Natural killer cell (primary cell): ENCODE measurements around the gene GMCL2. TPM values are rescaled to one million over a fixed set of nuclear protein-coding genes. Genes with fewer than 3 reads are reported as not detected.

Experiments
- ATAC-seq, 3 donors: fragments of 150-1000 bp in 2 of 3; fragments of 200-7000 bp in 1 of 3; cut with Tn5 transposase; 1 replicate in 1 of 3; 2 replicates in 2 of 3; pipeline ENCODE4 v1.10.0; 2021; ENCODE audit warnings: mild to moderate bottlenecking in 2 of 3, moderate library complexity in 2 of 3
- DNase-seq, 2 donors: peaks; one replicate each; pipeline versions ENCODE4 v3.0.0 to v3.0.0-alpha.2; 2013 to 2021; ENCODE audit warnings: mixed read lengths in 1 of 2
- H3K27ac ChIP-seq: one replicate; pipeline ENCODE4 v1.5.1; 2013; ENCODE audit warnings: mild to moderate bottlenecking, low read length
- H3K27me3 ChIP-seq: one replicate; pipeline ENCODE4 v1.6.1; 2013; ENCODE audit warnings: low read length; ENCODE audit not compliant: control insufficient read depth, insufficient read depth
- H3K36me3 ChIP-seq: one replicate; pipeline ENCODE4 v1.6.1; 2013; ENCODE audit warnings: low read length; ENCODE audit not compliant: control insufficient read depth, insufficient read depth
- H3K4me1 ChIP-seq: one replicate; pipeline ENCODE4 v1.6.1; 2013; ENCODE audit warnings: low read length; ENCODE audit not compliant: control insufficient read depth, insufficient read depth
- H3K4me3 ChIP-seq: one replicate; pipeline ENCODE4 v1.5.1; 2013; ENCODE audit warnings: low read length
- H3K9me3 ChIP-seq: one replicate; pipeline ENCODE4 v1.6.1; 2013; ENCODE audit warnings: low read length; ENCODE audit not compliant: control insufficient read depth, insufficient read depth
- H3K27ac Mint-ChIP-seq, 2 donors: one replicate each; pipeline ENCODE4 v1.8.0; 2022; ENCODE audit warnings: mild to moderate bottlenecking in 2 of 2, mixed read lengths in 2 of 2, moderate library complexity in 1 of 2
- H3K27me3 Mint-ChIP-seq, 2 donors: one replicate each; pipeline ENCODE4 v1.8.0; 2022; ENCODE audit warnings: low read depth in 2 of 2, mixed read lengths in 2 of 2
- H3K36me3 Mint-ChIP-seq: one replicate; pipeline ENCODE4 v1.8.0; 2022; ENCODE audit warnings: mixed read lengths
- H3K4me1 Mint-ChIP-seq, 2 donors: one replicate each; pipeline ENCODE4 v1.8.0; 2022; ENCODE audit warnings: mixed read lengths in 2 of 2
- H3K4me3 Mint-ChIP-seq: one replicate; pipeline ENCODE4 v1.8.0; 2022; ENCODE audit warnings: mild to moderate bottlenecking, moderate library complexity, mixed read lengths
- H3K9me3 Mint-ChIP-seq, 2 donors: one replicate each; pipeline ENCODE4 v1.8.0; 2022; ENCODE audit warnings: mixed read lengths in 2 of 2
- WGBS: methylation state at CpG from one replicate; pipeline ENCODE4 v1.1.7; 2013; ENCODE audit warnings: missing lambda C conversion rate; ENCODE audit not compliant: insufficient coverage; 5-methylcytosine and 5-hydroxymethylcytosine counted together
- intact Hi-C: fragments of 100-400 bp; cut with micrococcal nuclease; formaldehyde crosslinking; loops from one replicate; pipeline ENCODE4 v1.14.2; 2022
- total RNA-seq, 4 donors: library from RNA; stranded (reverse); fragments of 120-200 nt in 1 of 4; gene quantifications; one replicate each; pipeline versions ENCODE4 v1.2.3 to v1.2.4, GENCODE V29; 2013 to 2022
- TF ChIP-seq, protein P1 (sequence below): fragments of 200-600 bp; IDR thresholded peaks from one replicate; pipeline ENCODE4 v1.8.0; 2022; ENCODE audit warnings: antibody characterized with exemption

The GMCL2 gene
- total RNA-seq, 3 donors from 2014 or later (not counting 1 experiment from before 2014, with no cell fraction given): not detected

DNA sequence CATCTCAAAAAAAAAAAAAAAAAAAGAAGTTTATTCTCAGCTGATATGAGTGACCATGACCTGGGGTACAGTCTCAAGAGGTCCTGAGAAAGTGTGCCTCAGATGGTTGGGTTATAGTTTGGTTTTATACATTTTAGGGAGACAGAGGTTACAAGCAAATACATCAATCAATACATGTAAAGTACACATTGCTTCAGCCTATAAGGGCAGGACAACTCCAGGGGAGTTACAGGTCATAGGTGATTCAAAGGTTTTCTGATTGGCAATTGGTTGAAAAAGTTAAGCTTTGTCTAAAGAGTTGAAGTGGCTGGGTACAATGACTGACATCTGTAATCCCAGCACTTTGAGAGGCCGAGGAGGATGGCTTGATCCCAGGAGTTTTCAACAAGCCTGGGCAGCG is 2.3 kb upstream of the GMCL2 start:
- H3K4me3 ChIP-seq: no peak overlapping the region
- DNase-seq: no peak
- no peaks in the 10 kb centered on the region for H3K27me3 ChIP-seq
- ATAC-seq: no peak
- H3K4me3 Mint-ChIP-seq: no peak overlapping the region
- H3K27ac ChIP-seq: no peak overlapping the region
- no peak overlapping the region for H3K27ac Mint-ChIP-seq
- no peaks in the 10 kb centered on the region for H3K36me3 ChIP-seq
- WGBS: 48% methylated on average over 2 of the region's 2 CpGs
- H3K9me3 ChIP-seq: no peaks in the 10 kb centered on the region
- H3K4me1 ChIP-seq: peaks cover 17% of the 10 kb centered on the region
- TF ChIP-seq, protein P1, sequence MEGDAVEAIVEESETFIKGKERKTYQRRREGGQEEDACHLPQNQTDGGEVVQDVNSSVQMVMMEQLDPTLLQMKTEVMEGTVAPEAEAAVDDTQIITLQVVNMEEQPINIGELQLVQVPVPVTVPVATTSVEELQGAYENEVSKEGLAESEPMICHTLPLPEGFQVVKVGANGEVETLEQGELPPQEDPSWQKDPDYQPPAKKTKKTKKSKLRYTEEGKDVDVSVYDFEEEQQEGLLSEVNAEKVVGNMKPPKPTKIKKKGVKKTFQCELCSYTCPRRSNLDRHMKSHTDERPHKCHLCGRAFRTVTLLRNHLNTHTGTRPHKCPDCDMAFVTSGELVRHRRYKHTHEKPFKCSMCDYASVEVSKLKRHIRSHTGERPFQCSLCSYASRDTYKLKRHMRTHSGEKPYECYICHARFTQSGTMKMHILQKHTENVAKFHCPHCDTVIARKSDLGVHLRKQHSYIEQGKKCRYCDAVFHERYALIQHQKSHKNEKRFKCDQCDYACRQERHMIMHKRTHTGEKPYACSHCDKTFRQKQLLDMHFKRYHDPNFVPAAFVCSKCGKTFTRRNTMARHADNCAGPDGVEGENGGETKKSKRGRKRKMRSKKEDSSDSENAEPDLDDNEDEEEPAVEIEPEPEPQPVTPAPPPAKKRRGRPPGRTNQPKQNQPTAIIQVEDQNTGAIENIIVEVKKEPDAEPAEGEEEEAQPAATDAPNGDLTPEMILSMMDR: no peak
- peaks cover 0 to 7% of the 10 kb centered on the region in 2 donors for H3K27me3 Mint-ChIP-seq
- H3K9me3 Mint-ChIP-seq: no peaks in the 10 kb centered on the region
- H3K36me3 Mint-ChIP-seq: no peaks in the 10 kb centered on the region
- peaks cover 16 to 22% of the 10 kb centered on the region in 2 donors for H3K4me1 Mint-ChIP-seq
- intact Hi-C loops: no loop called here

DNA sequence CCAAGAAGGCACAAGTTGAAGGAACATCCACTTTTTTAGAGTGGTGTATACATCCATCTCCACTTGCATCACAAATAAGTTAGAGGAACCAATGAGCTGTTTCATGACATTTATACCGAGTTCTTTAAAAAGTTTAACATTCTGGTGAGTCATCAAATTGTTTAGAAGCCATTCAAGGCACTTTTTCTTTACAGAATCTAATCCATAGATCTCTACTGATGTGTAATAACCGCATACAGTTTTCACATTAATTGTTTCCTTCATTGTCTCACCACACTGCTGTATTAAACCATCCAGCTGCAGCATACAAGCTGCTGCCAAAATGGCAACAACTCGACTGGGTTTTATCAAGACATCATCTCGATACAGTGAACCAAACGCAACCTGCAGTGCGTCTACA is 744 bp downstream of the GMCL2 start:
- Mint-ChIP-seq H3K9me3 (no peaks in the 10 kb centered on the region), H3K36me3 (no peaks in the 10 kb centered on the region), H3K4me1 (no peaks in the 10 kb centered on the region), H3K27ac (no peak overlapping the region), H3K27me3 (peaks cover 0 to 7% of the 10 kb centered on the region in 2 donors), H3K4me3 (no peak overlapping the region)
- intact Hi-C loops: no loop called here
- TF ChIP-seq, protein P1: no peak
- ATAC-seq (no peak), DNase-seq (no peak)
- Histone ChIP-seq H3K4me1 (no peaks in the 10 kb centered on the region), H3K36me3 (no peaks in the 10 kb centered on the region), H3K27ac (no peak overlapping the region), H3K9me3 (no peaks in the 10 kb centered on the region), H3K4me3 (no peak overlapping the region), H3K27me3 (no peaks in the 10 kb centered on the region)
- 78% methylated on average over 6 of the region's 6 CpGs for WGBS

DNA sequence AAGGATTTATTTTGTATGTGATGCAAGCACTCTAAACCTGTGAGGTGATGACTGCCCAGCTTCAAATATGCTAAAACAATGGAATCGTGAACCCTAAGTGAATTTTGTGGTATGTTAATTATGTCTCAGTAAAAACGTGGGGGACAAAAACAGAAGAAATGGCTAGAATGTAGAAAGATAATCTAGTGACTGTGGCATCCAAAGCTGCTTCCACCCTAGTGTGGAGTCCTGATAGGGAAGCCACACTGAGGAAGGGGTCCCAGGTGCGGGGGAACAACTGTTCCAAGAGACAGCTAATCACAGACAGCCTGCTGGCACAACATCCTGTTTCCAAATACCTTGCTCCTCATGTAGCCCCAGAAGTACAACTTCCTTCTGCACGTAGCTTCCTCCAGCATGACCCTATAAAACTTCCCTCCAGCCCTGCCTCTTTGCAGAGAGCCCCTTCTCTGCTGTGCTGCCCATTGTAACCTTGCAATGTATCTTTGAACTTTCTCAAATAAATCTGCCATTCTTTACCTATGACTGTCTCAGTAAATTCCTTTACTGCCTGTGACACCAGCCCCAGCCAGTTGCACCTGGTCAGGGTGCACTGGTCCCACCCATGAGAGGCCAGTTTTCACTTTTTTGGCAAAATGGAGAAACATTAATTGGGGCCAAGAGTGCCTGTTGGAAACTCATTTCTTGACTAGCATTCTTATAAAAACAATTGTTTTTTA is 4.9 kb downstream of the GMCL2 start:
- no peak for DNase-seq
- Histone ChIP-seq H3K4me1 (no peaks in the 10 kb centered on the region), H3K36me3 (no peaks in the 10 kb centered on the region), H3K9me3 (no peaks in the 10 kb centered on the region), H3K27me3 (no peaks in the 10 kb centered on the region), H3K27ac (no peak overlapping the region), H3K4me3 (no peak overlapping the region)
- intact Hi-C loops: no loop called here
- 16% methylated on average over 4 of the region's 4 CpGs for WGBS
- Mint-ChIP-seq H3K36me3 (no peaks in the 10 kb centered on the region), H3K27ac (no peak overlapping the region), H3K4me3 (no peak overlapping the region), H3K9me3 (no peaks in the 10 kb centered on the region), H3K27me3 (peaks cover 6 to 7% of the 10 kb centered on the region in 2 donors), H3K4me1 (no peaks in the 10 kb centered on the region)
- no peak for ATAC-seq
- TF ChIP-seq, protein P1: no peak
